ENCODE measurements around the gene EME2. TPM values are rescaled to one million over a fixed set of nuclear protein-coding genes. Genes with fewer than 3 reads are reported as not detected.

The EME2 gene
- total and polyA plus RNA-seq, 11 donors = 3.4 to 12.9 (median 6.0) TPM

DNA sequence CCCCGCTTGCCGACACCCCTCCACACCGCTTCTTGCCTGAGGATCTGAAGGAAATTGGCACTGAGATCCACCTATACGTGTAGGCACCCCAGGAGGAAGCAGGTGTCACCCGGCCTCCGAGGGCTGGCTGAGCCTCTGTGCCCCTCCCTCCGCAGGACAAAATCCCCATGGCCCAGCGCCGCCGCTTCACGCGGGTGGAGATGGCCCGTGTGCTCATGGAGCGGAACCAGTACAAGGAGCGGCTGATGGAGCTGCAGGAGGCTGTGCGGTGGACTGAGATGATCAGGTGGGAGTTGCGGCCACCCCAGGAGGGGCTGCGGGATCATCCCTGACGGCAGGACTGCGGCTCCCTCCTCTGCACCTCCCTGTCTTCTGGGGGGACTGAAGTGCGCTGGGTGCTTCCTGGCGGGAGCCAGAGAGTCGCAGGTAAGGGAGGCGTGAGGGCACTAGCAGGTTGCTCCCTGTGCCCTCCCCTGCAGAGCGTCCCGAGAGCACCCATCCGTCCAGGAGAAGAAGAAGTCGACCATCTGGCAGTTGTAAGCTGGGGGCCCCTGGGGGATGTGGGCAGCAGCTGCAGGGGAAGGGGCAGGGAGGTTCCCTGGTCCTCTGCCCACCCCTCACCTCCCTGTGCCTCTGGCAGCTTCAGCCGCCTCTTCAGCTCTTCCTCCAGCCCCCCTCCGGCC lies 10.3 kb upstream of the EME2 start:
- Histone ChIP-seq H3K27me3 (no peaks in the 10 kb centered on the region), H3K9me3 (no peaks in the 10 kb centered on the region), H3K27ac (no peak overlapping the region), H3K36me3 (peaks cover 0 to 92% (median 83%) of the 10 kb centered on the region in 9 donors), H3K4me1 (no peaks in the 10 kb centered on the region), H3K4me3 (no peak overlapping the region)
- intact Hi-C loops (cut with DNase I) = no loop called here
- ATAC-seq (no peak), DNase-seq (peak in 1 of 5 donors; percentile 8)
- WGBS, 4 donors = 91 to 95% (median 91%) methylated on average over 12 to 30 of the region's 30 CpGs
- TF ChIP-seq, protein P1, sequence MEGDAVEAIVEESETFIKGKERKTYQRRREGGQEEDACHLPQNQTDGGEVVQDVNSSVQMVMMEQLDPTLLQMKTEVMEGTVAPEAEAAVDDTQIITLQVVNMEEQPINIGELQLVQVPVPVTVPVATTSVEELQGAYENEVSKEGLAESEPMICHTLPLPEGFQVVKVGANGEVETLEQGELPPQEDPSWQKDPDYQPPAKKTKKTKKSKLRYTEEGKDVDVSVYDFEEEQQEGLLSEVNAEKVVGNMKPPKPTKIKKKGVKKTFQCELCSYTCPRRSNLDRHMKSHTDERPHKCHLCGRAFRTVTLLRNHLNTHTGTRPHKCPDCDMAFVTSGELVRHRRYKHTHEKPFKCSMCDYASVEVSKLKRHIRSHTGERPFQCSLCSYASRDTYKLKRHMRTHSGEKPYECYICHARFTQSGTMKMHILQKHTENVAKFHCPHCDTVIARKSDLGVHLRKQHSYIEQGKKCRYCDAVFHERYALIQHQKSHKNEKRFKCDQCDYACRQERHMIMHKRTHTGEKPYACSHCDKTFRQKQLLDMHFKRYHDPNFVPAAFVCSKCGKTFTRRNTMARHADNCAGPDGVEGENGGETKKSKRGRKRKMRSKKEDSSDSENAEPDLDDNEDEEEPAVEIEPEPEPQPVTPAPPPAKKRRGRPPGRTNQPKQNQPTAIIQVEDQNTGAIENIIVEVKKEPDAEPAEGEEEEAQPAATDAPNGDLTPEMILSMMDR (IDR thresholded peaks at IDR 0.05) = no peak
- TF ChIP-seq POLR2A (IDR thresholded peaks at IDR 0.05) = no peak

DNA sequence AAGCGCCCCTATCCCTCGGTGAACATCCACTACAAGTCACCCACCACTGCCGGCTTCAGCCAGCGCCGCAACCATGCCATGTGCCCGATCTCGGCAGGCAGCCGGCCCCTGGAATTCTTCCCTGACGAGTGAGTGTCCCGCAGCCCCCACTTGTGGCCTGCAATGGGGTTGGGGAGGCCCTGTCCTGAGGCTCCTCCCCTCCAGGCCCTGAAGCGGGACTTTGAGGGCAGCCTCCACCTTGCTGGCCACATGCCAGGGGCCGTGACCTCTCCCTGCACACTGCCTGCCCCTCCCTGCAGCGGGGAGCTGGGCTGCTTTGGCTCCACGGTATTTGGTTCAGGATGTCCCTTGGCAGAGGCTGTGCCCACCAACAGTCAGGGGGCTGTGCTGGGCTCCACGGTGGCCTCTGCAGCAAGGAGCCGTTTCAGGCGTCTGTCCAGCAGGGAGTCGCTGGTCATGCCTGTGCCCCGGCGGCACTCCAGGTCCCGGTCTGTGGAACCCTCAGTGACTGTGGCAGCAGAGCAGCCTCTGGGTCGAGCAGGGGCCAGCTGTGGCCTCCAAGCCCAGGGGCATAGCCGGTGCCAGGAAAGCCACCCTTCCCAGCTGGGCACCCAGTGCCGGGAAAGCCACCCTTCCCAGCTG lies 9.6 kb upstream of the EME2 start:
- DNase-seq (peak in 1 of 5 donors; percentile 4), ATAC-seq (no peak)
- no peak overlapping the region for H3K4me3 ChIP-seq
- H3K27ac ChIP-seq = no peak overlapping the region
- 85 to 92% (median 87%) methylated on average over 9 to 24 of the region's 24 CpGs for WGBS, 4 donors
- TF ChIP-seq, protein P1 (IDR thresholded peaks at IDR 0.05) = no peak
- TF ChIP-seq POLR2A (IDR thresholded peaks at IDR 0.05) = no peak
- H3K36me3 ChIP-seq = peaks cover 0 to 92% (median 84%) of the 10 kb centered on the region in 9 donors
- no peaks in the 10 kb centered on the region for H3K27me3 ChIP-seq
- H3K9me3 ChIP-seq = no peaks in the 10 kb centered on the region
- intact Hi-C loops (cut with DNase I) = no loop called here
- no peaks in the 10 kb centered on the region for H3K4me1 ChIP-seq

DNA sequence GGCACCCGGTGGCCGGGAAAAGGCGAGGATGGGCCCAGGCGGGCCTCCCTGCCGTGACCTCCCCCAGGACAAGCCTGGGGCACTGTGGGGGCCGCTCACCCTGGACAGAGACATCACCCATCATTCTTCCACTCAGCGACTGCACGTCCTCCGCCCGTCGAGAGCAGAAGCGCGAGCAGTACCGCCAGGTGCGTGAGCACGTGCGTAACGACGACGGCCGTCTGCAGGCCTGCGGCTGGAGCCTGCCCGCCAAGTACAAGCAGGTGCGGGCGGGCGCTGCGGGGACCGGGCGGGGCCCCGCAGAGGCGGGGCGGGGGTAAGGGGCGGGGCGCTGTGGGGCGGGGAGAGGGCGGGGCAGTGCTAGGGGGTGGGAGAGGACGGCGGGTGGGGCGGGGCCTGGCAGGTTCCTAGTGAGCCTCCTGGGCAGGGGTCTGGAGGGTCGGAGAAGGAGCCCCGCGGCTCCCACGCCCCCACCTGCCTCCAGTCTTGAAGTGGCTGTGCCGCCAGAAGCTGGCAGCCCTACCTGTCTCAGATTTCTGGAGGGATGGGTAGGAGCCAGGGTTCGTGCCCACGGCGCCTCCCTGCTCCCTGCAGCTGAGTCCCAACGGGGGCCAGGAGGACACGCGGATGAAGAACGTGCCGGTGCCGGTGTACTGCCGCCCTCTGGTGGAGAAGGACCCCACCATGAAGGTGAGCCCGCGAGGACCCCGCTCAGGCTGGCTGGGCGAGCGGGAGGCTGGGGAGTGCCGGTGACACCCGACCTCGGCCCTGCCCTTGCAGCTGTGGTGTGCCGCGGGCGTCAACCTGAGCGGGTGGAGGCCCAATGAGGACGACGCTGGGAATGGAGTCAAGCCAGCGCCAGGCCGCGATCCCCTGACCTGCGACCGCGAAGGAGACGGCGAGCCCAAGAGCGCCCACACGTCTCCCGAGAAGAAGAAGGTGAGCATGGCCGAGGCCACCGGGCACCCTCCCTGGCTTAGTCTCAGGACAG lies 8.8 kb upstream of the EME2 start:
- 73 to 80% (median 80%) methylated on average over 59 to 81 of the region's 81 CpGs for WGBS, 4 donors
- Histone ChIP-seq H3K4me1 (no peaks in the 10 kb centered on the region), H3K27ac (no peak overlapping the region), H3K36me3 (peaks cover 0 to 95% (median 85%) of the 10 kb centered on the region in 9 donors), H3K9me3 (no peaks in the 10 kb centered on the region), H3K27me3 (no peaks in the 10 kb centered on the region), H3K4me3 (no peak overlapping the region)
- DNase-seq (no peak), ATAC-seq (peak in 1 of 4 donors; percentile 7)
- TF ChIP-seq, protein P1 (IDR thresholded peaks at IDR 0.05) = peak in 9 of 12 donors; percentile 11 to 47 (median 30)
- no peak for TF ChIP-seq POLR2A (IDR thresholded peaks at IDR 0.05)
- intact Hi-C loops (cut with DNase I) = no loop called here

Data from heart left ventricle (tissue), 16 donors.